RWPE1 (cell line): ENCODE data around the gene MAP9.

Source experiments
- CTCF ChIA-PET: fragments of 350-600 bp; sonication (Branson Sonifier 250); formaldehyde crosslinking; extraction: SDS; loops from one replicate; lab custom pipeline; 2021; lab: Yijun Ruan, JAX
- POLR2A ChIA-PET: fragments of 400-600 bp; formaldehyde crosslinking; extraction: SDS; loops from one replicate; lab custom pipeline; 2020; ENCODE audit warnings: antibody characterized with exemption; ENCODE audit not compliant: low non-redundant PET; lab: Yijun Ruan, JAX
- DNase-seq: peaks from one replicate; pipeline ENCODE4 v3.0.0; 2012; ENCODE audit warnings: low spot score
- H3K27ac ChIP-seq: fragments of 450-650 bp; 2 replicates; pipeline ENCODE4 v1.5.1; 2017
- TF ChIP-seq, protein P1 (sequence below): fragments of 450-650 bp; conservative IDR thresholded peaks from 2 replicates; pipeline ENCODE4 v1.5.1; 2017; ENCODE audit warnings: low read depth, mild to moderate bottlenecking

Gene MAP9

DNA sequence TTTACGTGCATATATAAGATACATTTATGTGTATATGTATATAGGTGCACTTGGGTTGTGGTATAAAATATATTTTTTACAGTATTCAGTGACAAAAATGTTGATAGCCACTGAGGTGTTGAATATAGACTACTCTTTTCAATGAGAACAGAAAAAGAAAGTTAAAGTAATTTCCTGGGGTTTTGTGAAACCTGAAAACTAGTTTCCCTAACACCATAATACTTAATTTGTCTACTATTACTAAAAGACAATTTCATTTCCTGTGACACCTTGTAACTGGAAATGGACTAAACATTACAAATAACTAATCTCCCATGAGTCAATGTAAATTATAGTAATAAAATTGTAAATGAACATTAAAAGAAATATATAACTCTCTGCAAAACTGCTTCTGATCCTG, 32.0 kb upstream of the MAP9 start:
- ChIA-PET POLR2A (no interaction called here), CTCF (no interaction called here)
- TF ChIP-seq, protein P1, sequence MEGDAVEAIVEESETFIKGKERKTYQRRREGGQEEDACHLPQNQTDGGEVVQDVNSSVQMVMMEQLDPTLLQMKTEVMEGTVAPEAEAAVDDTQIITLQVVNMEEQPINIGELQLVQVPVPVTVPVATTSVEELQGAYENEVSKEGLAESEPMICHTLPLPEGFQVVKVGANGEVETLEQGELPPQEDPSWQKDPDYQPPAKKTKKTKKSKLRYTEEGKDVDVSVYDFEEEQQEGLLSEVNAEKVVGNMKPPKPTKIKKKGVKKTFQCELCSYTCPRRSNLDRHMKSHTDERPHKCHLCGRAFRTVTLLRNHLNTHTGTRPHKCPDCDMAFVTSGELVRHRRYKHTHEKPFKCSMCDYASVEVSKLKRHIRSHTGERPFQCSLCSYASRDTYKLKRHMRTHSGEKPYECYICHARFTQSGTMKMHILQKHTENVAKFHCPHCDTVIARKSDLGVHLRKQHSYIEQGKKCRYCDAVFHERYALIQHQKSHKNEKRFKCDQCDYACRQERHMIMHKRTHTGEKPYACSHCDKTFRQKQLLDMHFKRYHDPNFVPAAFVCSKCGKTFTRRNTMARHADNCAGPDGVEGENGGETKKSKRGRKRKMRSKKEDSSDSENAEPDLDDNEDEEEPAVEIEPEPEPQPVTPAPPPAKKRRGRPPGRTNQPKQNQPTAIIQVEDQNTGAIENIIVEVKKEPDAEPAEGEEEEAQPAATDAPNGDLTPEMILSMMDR, result no peak
- no peak for DNase-seq
- no peak overlapping the region for H3K27ac ChIP-seq

GRCh38 chr4:155407480-155407879, 30.7 kb upstream of the MAP9 start:
- TF ChIP-seq, protein P1, result no peak
- no peak for DNase-seq
- H3K27ac ChIP-seq, result no peak overlapping the region
- ChIA-PET CTCF (no interaction called here), POLR2A (no interaction called here)

- DNase-seq, result no peak
- ChIA-PET CTCF (interaction anchor here (1.0 to 1.6 kb wide), 3 partner anchors 354 to 548 kb away, joined by 3 to 7 read pairs (median 4); partner anchors contain the start of gene GUCY1B1), POLR2A (no interaction called here)
- no peak overlapping the region for H3K27ac ChIP-seq
- TF ChIP-seq, protein P1, result no peak
Measured at GRCh38 chr4:155405059-155405458, 28.3 kb upstream of the MAP9 start.

DNA sequence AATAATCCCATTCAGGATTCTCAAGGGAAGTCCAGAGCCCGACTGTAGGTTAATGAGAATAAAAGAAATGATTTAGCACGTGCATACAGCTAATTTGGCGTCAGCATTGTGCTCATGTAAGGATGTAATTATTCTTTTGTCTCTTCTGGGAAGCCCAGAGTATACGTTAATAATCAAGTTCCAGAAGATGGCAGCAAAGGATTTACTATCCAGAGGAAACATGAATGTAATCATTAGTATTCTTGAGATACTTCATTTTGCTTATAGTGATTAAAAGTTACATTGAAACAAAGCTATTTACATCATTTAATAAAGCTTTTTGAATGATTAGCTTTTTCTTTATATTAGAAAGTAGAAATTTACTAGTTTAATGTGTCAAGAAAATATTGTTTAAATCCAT, 27.1 kb upstream of the MAP9 start:
- DNase-seq, result peak; percentile 45
- POLR2A ChIA-PET, result no interaction called here
- CTCF ChIA-PET, result interaction anchor here (0.6 to 1.6 kb wide), 5 partner anchors 355 to 549 kb away, joined by 3 to 7 read pairs (median 4); partner anchors contain the start of gene GUCY1B1

GRCh38 chr4:155402941-155403340, 26.2 kb upstream of the MAP9 start:
- H3K27ac ChIP-seq, result no peak overlapping the region
- TF ChIP-seq, protein P1, result no peak
- ChIA-PET CTCF (interaction anchor here (0.6 to 0.9 kb wide), 3 partner anchors 273 to 1226 kb away, joined by 3 to 4 read pairs (median 3); no protein-coding TSS in a partner anchor), POLR2A (no interaction called here)
- no peak for DNase-seq

More for the DNA sequence above, 27.1 kb upstream of the MAP9 start:
- H3K27ac ChIP-seq, result no peak overlapping the region
- TF ChIP-seq, protein P1, result no peak

GRCh38 chr4:155400893-155401292, 24.1 kb upstream of the MAP9 start:
- CTCF ChIA-PET, result interaction anchor here (0.5 kb wide), 1 partner anchor 34 kb away, joined by 3 read pairs; no protein-coding TSS in a partner anchor
- POLR2A ChIA-PET, result no interaction called here

More at GRCh38 chr4:155400893-155401292, 24.1 kb upstream of the MAP9 start:
- TF ChIP-seq, protein P1, result no peak
- DNase-seq, result no peak
- H3K27ac ChIP-seq, result no peak overlapping the region
